MM.1S (cell line): Measurements from ENCODE around the gene UBE2E2.

Experiments
- EZH2 ChIP-seq: fragments of 300-600 bp; sonication (generic); optimal IDR thresholded peaks from 2 replicates; pipeline ENCODE3; 2017; ENCODE audit warnings: low read depth, mild to moderate bottlenecking, antibody characterized with exemption, low read length, mixed read lengths
- TF ChIP-seq, protein P1 (sequence below): fragments of 300-600 bp; sonication (generic); IDR thresholded peaks from 2 replicates; pipeline ENCODE4 v1.5.1; 2016; ENCODE audit warnings: antibody characterized with exemption, low read length, mixed read lengths

DNA sequence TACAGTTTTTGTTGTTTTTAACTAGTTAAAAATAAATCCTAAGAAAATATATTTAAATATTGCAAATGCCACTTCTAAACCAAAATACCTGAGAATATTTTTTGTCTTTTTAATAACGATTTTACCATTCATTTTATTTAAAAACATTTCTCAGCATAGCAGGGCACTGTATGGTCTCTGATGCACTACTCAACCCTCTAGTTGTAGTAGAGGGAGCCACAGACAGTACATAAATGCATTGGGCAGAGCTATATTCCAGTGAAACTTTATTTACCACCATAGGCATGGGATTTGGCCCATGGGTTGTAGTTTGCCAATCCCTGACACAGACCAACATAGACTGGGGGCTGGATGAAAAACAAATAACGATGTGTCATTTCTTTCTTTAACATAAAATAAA lies 388.2 kb downstream of the UBE2E2 start:
- TF ChIP-seq EZH2: no peak
- TF ChIP-seq, protein P1, sequence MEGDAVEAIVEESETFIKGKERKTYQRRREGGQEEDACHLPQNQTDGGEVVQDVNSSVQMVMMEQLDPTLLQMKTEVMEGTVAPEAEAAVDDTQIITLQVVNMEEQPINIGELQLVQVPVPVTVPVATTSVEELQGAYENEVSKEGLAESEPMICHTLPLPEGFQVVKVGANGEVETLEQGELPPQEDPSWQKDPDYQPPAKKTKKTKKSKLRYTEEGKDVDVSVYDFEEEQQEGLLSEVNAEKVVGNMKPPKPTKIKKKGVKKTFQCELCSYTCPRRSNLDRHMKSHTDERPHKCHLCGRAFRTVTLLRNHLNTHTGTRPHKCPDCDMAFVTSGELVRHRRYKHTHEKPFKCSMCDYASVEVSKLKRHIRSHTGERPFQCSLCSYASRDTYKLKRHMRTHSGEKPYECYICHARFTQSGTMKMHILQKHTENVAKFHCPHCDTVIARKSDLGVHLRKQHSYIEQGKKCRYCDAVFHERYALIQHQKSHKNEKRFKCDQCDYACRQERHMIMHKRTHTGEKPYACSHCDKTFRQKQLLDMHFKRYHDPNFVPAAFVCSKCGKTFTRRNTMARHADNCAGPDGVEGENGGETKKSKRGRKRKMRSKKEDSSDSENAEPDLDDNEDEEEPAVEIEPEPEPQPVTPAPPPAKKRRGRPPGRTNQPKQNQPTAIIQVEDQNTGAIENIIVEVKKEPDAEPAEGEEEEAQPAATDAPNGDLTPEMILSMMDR: no peak
